Measurements from ENCODE around the gene ZFP90.
A peak's percentile ranks its signal among the peaks of the same experiment; 100 is the strongest.
"Not testable (repeated sequence)": the region's sequence is repeated elsewhere in the genome, so short reads cannot be mapped to it uniquely, and the experiment has no call there.

ZFP90 gene

DNA sequence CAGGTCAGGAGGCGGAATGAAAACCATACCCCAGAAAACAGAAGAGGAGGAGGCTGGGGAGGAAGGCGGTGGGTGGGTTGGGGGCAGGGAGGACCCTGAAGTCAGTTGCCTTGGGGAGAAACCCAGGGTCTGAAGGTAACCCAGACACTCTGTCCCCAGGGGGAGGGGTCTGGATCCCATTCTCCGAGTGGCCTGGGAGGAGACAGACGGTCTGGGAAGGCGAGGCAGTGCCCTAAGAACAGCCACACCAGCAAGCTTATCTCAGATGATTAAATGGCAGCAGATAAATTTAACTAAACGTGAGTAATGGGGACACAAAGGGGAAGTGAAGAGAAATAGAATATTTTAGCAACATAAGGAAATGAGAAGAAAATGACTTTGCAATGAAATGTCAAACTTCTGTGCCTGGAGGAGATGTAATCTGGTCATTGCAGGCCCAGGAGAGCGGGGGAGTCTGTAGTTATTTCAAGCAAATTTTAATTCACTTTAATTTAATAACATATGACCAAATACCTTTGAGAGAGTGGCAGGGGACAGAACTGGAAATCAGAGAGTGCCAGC, 21.4 kb upstream of the ZFP90 start:
- DNase-seq (ENCODE audit: low spot score): no peak

DNA sequence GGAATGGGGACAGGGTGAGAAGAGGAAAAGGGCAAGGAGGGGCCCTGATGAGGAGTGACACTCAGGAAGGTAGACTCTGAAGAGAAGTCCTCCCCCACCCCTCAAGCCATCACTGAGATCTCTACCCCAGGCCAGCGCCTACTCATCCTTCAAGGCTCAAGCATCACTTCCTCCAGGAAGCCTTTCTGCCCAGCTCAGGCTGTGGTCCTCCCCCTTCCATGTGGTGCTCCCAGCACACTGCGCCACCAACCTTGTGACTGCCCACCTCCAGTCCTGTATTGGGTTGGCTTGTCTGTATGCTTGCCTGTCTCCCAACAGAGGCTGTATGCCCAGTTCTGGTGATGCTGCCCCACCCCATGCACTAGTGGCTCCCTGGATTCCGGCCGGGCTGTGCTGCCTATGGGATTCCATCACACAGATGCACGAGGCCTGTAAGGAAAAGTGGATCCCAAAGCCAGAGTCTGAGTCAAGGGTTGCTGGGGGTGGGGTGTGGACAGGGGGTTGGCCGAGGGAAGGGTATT, 19.8 kb upstream of the ZFP90 start:
- DNase-seq (ENCODE audit: low spot score): no peak

GRCh38 chr16:68520649-68521086, 18.4 kb upstream of the ZFP90 start:
- peak; percentile 94 for DNase-seq (ENCODE audit: low spot score)

- DNase-seq (ENCODE audit: low spot score): no peak
These were observed 14.8 kb upstream of the ZFP90 start for GRCh38 chr16:68524069-68524820.

DNA sequence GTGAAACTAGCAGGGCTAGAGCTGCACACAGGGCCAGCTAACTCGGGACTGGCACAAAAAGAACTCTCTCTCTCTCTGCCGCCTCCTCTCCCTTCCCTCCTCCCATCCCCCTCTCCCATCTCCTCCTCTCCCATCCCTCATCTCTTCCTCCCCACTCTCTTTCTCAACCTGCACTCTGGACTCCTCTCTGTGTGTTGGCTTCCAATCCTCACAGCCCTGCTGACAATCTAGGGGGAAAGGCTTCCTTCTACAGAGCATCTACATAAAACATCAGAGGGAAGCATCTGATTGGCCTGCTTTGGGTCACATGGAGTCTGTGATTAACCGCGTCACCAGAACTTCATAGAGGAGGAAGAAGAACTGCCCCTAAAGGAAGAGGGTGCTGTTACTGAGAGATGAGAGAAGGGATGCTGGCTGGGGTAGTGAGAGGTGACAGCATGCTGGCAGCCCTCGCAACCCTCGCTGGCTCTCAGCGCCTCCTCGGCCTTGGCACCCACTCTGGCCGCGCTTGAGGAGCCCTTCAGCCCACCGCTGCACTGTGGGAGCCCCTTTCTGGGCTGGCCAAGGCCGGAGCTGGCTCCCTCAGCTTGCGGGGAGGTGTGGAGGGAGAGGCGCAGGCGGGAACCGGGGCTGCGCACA, 12.8 kb upstream of the ZFP90 start:
- no peak for DNase-seq (ENCODE audit: low spot score)

- no peak for DNase-seq (ENCODE audit: low spot score)
These were observed 12.3 kb upstream of the ZFP90 start for GRCh38 chr16:68526782-68527145.

GRCh38 chr16:68528233-68528632, 10.9 kb upstream of the ZFP90 start:
- DNase-seq (ENCODE audit: low spot score): no peak

GRCh38 chr16:68528686-68529379, 10.3 kb upstream of the ZFP90 start:
- DNase-seq (ENCODE audit: low spot score): peak; percentile 85

DNA sequence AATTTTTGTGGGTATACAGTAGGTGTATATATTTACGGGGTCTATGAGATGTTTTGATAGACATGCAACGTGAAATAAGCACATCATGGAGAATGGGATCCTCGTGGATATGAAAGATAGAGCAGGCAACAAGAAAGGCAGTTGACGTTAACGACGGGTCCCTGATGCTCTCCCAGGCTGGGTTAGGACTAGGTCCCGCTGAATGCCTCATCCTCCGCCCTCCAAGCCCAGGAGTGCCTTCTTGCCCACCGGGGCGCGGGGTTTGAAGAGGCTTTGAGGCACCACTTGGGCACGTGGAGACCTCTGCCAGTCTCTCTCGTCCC, 9.5 kb upstream of the ZFP90 start:
- no peak for DNase-seq (ENCODE audit: low spot score)

DNA sequence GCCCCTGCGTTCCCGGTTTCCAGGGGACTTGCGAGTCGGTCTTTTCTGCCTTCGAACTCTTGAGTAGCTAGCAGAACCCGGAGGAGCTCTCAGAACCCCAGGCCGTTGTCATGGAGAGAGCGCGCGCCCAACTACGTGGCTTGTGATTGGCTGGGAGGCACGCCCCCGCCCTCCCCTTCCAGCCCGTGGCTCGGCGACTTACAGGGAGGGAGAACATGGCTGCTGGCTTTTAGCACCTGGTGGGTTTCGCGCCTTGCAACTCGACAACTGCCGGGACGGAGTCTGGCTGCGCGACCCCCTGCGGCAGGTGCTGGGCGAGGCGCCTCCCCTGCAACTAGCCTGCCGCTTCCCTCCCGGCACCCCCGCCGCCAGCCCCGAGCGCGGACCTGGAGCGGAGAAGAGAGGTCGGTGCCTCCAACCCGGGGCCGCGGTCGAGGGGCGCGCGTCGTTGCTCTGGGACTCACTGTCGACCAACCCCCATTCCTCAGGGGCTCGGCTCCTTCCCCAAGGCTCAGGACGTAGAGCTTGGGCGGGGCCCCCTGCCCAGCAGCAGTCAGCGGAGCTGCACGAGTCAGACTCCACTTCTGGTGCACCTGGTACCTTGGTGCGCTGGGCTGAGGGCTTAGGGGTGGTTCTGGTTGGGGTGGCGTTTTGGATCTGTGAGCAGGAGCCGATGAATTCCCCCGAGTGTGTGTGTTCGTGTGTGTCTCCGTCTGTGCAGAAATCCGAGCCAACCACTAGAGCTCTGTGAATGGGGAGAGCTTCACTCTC, 9.0 kb upstream of the ZFP90 start:
- DNase-seq (ENCODE audit: low spot score): peak; percentile 96

- DNase-seq (ENCODE audit: low spot score): no peak
These were observed 5.2 kb upstream of the ZFP90 start for GRCh38 chr16:68533937-68534336.

DNA sequence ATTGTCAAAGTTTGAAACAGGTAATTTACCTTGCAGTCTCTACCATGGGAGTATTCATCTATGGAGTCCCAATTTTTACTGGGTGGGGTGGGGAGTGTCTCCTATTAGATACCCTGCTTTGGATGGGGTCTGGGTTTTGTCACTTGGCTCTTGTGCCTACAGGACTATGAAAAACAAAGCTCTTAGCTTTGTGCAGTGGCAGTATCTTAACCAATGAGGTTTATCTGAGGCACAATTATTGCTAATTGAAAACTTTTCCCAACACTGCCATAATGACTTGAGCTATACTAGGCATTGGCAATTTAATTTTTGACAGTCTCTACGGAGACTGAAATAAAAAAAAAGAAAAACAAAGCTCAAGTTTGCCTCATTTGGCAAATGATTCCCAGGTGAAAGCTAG, 3.8 kb upstream of the ZFP90 start:
- no peak for DNase-seq (ENCODE audit: low spot score)

- no peak for DNase-seq (ENCODE audit: low spot score)
These were observed 684 bp downstream of the ZFP90 start for GRCh38 chr16:68539711-68540239.

DNA sequence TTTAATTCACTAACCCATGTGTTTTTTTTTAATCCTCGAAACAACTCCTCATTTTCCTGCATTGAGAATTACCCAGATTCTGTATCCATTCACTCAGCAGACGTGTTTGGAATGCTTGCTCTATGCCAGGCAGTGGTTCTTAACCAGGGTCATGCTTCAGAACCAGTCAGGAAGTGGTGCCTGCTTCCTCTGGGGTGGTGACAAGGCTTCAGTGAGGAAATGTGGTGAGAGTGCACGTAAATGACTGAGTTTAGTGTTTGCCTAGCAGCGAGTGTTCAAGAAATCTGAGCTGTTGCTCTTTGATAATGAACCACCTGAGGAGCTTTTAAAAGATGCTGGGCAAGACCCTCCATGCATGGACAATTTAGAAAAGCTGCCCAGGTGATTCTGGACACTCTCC, 9.9 kb downstream of the ZFP90 start:
- no peak for DNase-seq (ENCODE audit: low spot score)

- no peak for DNase-seq (ENCODE audit: low spot score)
These were observed 14.1 kb downstream of the ZFP90 start for GRCh38 chr16:68553186-68553585.

- DNase-seq (ENCODE audit: low spot score): not testable (repeated sequence)
These were observed 21.2 kb downstream of the ZFP90 start for GRCh38 chr16:68560341-68560740.

GRCh38 chr16:68563631-68564381, 24.7 kb downstream of the ZFP90 start:
- no peak for DNase-seq (ENCODE audit: low spot score)

DNA sequence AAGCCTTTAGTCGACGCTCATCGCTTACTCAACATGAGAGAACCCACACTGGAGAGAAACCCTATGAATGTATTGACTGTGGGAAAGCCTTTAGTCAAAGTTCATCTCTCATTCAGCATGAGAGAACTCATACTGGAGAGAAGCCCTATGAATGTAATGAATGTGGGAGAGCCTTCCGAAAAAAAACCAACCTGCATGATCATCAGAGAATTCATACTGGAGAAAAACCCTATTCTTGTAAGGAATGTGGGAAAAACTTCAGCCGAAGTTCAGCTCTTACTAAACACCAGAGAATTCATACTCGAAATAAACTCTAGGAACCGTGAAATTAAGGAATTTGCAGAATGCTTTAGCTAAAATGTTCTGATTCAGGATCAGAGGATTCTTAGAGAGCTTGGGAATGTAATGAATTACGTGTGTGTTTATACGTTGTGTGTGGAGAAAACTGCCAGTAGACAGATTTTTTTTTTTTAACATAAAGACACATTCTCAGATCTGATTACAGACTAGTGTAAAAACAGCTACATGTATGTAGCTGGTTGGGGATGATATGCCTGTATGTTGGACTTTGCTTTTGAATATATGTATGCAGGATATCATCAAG, 25.4 kb downstream of the ZFP90 start:
- DNase-seq (ENCODE audit: low spot score): no peak

DNA sequence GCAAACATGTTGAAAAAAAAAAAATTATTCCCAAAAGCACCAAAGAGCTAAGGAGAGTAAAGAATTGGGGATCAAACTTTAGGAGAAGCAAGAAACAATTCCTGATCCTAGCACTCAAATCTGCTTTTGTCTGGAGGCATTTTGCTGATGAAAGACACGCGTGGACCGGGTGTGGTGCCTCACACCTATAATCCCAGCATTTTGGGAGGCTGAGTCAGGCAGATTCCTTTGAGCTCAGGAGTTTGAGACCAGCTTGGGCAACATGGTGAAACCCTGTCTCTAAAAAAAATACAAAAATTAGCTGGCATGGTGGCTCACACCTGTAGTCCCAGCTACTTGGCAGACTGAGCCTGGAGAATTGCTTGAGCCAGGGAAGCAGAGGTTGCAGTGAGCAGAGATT, 35.4 kb downstream of the ZFP90 start:
- no peak for DNase-seq (ENCODE audit: low spot score)

- no peak for DNase-seq (ENCODE audit: low spot score)
These were observed 36.0 kb downstream of the ZFP90 start for GRCh38 chr16:68575082-68575481.
